ENCODE measurements around the gene HNRNPM.

GRCh38 chr19:8489561-8490394 lies 45.0 kb downstream of the HNRNPM start:
- no peak for TF ChIP-seq CTCF (IDR thresholded peaks at IDR 0.05; ENCODE audit: poor library complexity)
- TF ChIP-seq EZH2 (IDR thresholded peaks at IDR 0.05; ENCODE audit: borderline replicate concordance) = no peak
- no peak for TF ChIP-seq EZH2phosphoT487 (IDR thresholded peaks at IDR 0.05; ENCODE audit: low read depth, severe bottlenecking, unreplicated experiment)

Measured in hepatocyte (in vitro differentiated cells).